Measurements from ENCODE around the gene PPP2R2B. TPM values are rescaled to one million over a fixed set of nuclear protein-coding genes. Genes with fewer than 3 reads are reported as not detected.

PPP2R2B gene
- total and polyA plus RNA-seq, 4 donors = 0.15 to 1.2 (median 0.55) TPM

DNA sequence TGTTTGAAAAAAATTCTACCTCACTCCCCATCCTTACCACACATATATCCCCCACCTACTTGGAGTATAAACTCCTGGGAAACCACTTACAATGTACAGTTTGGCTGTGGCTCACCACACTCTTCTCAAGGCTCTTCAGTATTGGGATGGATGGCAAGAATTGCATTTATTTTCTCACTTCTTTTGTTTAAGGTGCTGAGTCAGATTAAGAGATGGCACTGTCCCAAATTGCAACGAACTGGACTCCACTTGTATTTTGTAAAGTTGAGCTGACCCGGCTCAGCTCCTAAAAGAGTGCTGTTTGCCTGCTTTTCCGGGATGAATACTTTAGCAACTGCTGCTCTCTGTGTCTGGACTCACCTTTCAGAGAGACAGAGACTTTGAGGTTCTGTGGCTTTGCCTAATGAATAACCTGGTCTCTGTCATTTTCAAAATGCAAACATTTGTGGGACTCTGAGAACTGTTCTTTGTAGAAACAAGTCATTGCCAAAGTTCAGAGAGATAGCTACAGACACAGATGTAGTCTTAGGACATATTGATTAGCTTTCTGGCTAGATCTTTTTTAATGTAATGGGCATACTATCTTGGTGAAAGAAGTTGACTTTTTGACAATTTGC is 42.2 kb downstream of the PPP2R2B start:
- Histone ChIP-seq H3K27ac (ENCODE audit: low read depth in 1 of 2, low read length in 1 of 2) (no peak overlapping the region), H3K27me3 (ENCODE audit: control insufficient read depth in 3 of 3, insufficient read depth in 3 of 3, low read length in 2 of 3) (no peaks in the 10 kb centered on the region), H3K9ac (ENCODE audit: insufficient read depth in 1 of 2, low read length in 2 of 2) (no peak overlapping the region), H3K4me1 (ENCODE audit: control insufficient read depth in 5 of 5, insufficient read depth in 5 of 5, low read length in 5 of 5) (no peaks in the 10 kb centered on the region), H3K9me3 (ENCODE audit: control insufficient read depth in 4 of 4, insufficient read depth in 3 of 4, low read length in 3 of 4) (no peaks in the 10 kb centered on the region), H3K4me3 (no peak overlapping the region), H3K36me3 (ENCODE audit: control insufficient read depth in 4 of 4, insufficient read depth in 4 of 4, low read length in 4 of 4) (no peaks in the 10 kb centered on the region)
- TF ChIP-seq, protein P1, sequence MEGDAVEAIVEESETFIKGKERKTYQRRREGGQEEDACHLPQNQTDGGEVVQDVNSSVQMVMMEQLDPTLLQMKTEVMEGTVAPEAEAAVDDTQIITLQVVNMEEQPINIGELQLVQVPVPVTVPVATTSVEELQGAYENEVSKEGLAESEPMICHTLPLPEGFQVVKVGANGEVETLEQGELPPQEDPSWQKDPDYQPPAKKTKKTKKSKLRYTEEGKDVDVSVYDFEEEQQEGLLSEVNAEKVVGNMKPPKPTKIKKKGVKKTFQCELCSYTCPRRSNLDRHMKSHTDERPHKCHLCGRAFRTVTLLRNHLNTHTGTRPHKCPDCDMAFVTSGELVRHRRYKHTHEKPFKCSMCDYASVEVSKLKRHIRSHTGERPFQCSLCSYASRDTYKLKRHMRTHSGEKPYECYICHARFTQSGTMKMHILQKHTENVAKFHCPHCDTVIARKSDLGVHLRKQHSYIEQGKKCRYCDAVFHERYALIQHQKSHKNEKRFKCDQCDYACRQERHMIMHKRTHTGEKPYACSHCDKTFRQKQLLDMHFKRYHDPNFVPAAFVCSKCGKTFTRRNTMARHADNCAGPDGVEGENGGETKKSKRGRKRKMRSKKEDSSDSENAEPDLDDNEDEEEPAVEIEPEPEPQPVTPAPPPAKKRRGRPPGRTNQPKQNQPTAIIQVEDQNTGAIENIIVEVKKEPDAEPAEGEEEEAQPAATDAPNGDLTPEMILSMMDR (IDR thresholded peaks at IDR 0.05; ENCODE audit: control extremely low read depth, extremely low read depth) = no peak
- DNase-seq (no peak), ATAC-seq (ENCODE audit: insufficient read depth, low FRiP score) (no peak)
- 57 to 68% methylated on average over 3 of the region's 3 CpGs for WGBS, 2 donors

GRCh38 chr5:146832985-146833732 is 45.4 kb downstream of the PPP2R2B start:
- Histone ChIP-seq H3K9ac (ENCODE audit: insufficient read depth in 1 of 2, low read length in 2 of 2) (no peak overlapping the region), H3K27ac (ENCODE audit: low read depth in 1 of 2, low read length in 1 of 2) (no peak overlapping the region), H3K27me3 (ENCODE audit: control insufficient read depth in 3 of 3, insufficient read depth in 3 of 3, low read length in 2 of 3) (no peaks in the 10 kb centered on the region), H3K4me1 (ENCODE audit: control insufficient read depth in 5 of 5, insufficient read depth in 5 of 5, low read length in 5 of 5) (no peaks in the 10 kb centered on the region), H3K9me3 (ENCODE audit: control insufficient read depth in 4 of 4, insufficient read depth in 3 of 4, low read length in 3 of 4) (no peaks in the 10 kb centered on the region), H3K36me3 (ENCODE audit: control insufficient read depth in 4 of 4, insufficient read depth in 4 of 4, low read length in 4 of 4) (no peaks in the 10 kb centered on the region), H3K4me3 (no peak overlapping the region)
- DNase-seq (no peak), ATAC-seq (ENCODE audit: insufficient read depth, low FRiP score) (no peak)
- 73 to 85% methylated on average over 3 of the region's 3 CpGs for WGBS, 2 donors
- TF ChIP-seq, protein P1 (IDR thresholded peaks at IDR 0.05; ENCODE audit: control extremely low read depth, extremely low read depth) = no peak

GRCh38 chr5:146828385-146828784 is 50.2 kb downstream of the PPP2R2B start:
- H3K9ac ChIP-seq (ENCODE audit: insufficient read depth in 1 of 2, low read length in 2 of 2) = no peak overlapping the region
- DNase-seq = no peak
- H3K4me1 ChIP-seq (ENCODE audit: control insufficient read depth in 5 of 5, insufficient read depth in 5 of 5, low read length in 5 of 5) = no peaks in the 10 kb centered on the region
- no peak overlapping the region for H3K4me3 ChIP-seq
- H3K9me3 ChIP-seq (ENCODE audit: control insufficient read depth in 4 of 4, insufficient read depth in 3 of 4, low read length in 3 of 4) = no peaks in the 10 kb centered on the region
- H3K27me3 ChIP-seq (ENCODE audit: control insufficient read depth in 3 of 3, insufficient read depth in 3 of 3, low read length in 2 of 3) = no peaks in the 10 kb centered on the region
- ATAC-seq (ENCODE audit: insufficient read depth, low FRiP score) = no peak
- TF ChIP-seq, protein P1 (IDR thresholded peaks at IDR 0.05; ENCODE audit: control extremely low read depth, extremely low read depth) = no peak
- H3K36me3 ChIP-seq (ENCODE audit: control insufficient read depth in 4 of 4, insufficient read depth in 4 of 4, low read length in 4 of 4) = no peaks in the 10 kb centered on the region
- H3K27ac ChIP-seq (ENCODE audit: low read depth in 1 of 2, low read length in 1 of 2) = no peak overlapping the region

Data from lung (tissue), 12 donors.